Ascending aorta (tissue), 2 donors: ENCODE measurements around the gene IFITM10. TPM values are rescaled to one million over a fixed set of nuclear protein-coding genes. Genes with fewer than 3 reads are reported as not detected.

ENCODE experiments used
- DNase-seq, 2 donors: peaks; one replicate each; pipeline ENCODE4 v3.0.0-alpha.2; 2019; ENCODE audit warnings: low spot score in 2 of 2
- H3K27ac ChIP-seq, 2 donors: fragments of 200-600 bp; sonication (generic); one replicate each; pipeline ENCODE4 v1.5.1; 2016 to 2017; ENCODE audit warnings: mild to moderate bottlenecking in 1 of 2
- H3K27me3 ChIP-seq: fragments of 200-600 bp; sonication (generic); one replicate; pipeline ENCODE4 v1.5.1; 2017
- H3K36me3 ChIP-seq, 2 donors: fragments of 200-600 bp; sonication (generic); one replicate each; pipeline ENCODE4 v1.5.1; 2016
- H3K4me1 ChIP-seq, 2 donors: fragments of 200-600 bp; sonication (generic); one replicate each; pipeline ENCODE4 v1.5.1; 2016 to 2017; ENCODE audit warnings: mild to moderate bottlenecking in 1 of 2
- H3K4me3 ChIP-seq, 2 donors: fragments of 200-600 bp; sonication (generic); one replicate each; pipeline ENCODE4 v1.5.1; 2016 to 2017; ENCODE audit warnings: mild to moderate bottlenecking in 1 of 2
- H3K9me3 ChIP-seq, 2 donors: fragments of 200-600 bp; sonication (generic); one replicate each; pipeline ENCODE4 v1.5.1; 2016
- intact Hi-C: fragments of 100-400 bp; cut with DNase I; formaldehyde crosslinking; loops from one replicate; pipeline ENCODE4 v1.15.1; 2023
- total RNA-seq: library from RNA; depleted of rRNA; stranded (reverse); fragments of >200 nt; gene quantifications from one replicate; pipeline ENCODE4 v1.1.0, GENCODE V29; 2016
- TF ChIP-seq, protein P1 (sequence below), 3 experiments: fragments of 200-600 bp in 2 of 3; fragments of 450-650 bp in 1 of 3; sonication (generic) in 2 of 3; IDR thresholded peaks; one replicate each; pipeline ENCODE4 v1.5.1; 2016 to 2019; ENCODE audit warnings: antibody characterized with exemption in 3 of 3, mild to moderate bottlenecking in 1 of 3, moderate library complexity in 1 of 3

The IFITM10 gene
- total RNA-seq, 1 donor from 2014 or later, result 2.9 TPM

DNA sequence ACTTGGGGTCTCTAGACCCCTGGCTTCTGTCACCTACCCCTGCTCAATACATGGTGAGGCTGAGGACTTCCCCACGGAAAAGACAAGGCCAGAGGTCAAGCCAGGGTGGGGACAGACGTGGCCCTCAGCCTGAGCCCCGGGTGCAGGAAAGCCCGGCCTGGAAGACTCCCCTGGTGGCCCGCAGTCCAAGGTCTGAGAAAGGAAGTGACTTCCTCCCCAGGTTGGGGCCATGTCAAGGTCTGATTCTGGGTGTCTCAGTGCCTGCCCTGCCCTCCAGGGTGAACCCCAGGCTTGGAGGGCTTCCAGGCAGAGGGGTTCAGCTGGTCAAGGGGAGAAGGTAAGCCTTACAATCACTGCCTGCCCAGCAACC lies 9.4 kb upstream of the IFITM10 start:
- Histone ChIP-seq H3K27ac (peak overlapping the region; percentile 83 to 94), H3K27me3 (no peaks in the 10 kb centered on the region), H3K4me1 (peaks cover 24 to 46% of the 10 kb centered on the region in 2 donors), H3K9me3 (no peaks in the 10 kb centered on the region), H3K36me3 (peaks cover 48 to 53% of the 10 kb centered on the region in 2 donors), H3K4me3 (peak overlapping the region in 1 of 2 donors; percentile 8)
- intact Hi-C loops, result loop anchor here (5.0 to 10.0 kb wide), 5 partner anchors 63 to 1125 kb away; partner anchors contain the start of genes CD81, CDKN1C, DUSP8 and KRTAP5-6
- TF ChIP-seq, protein P1, sequence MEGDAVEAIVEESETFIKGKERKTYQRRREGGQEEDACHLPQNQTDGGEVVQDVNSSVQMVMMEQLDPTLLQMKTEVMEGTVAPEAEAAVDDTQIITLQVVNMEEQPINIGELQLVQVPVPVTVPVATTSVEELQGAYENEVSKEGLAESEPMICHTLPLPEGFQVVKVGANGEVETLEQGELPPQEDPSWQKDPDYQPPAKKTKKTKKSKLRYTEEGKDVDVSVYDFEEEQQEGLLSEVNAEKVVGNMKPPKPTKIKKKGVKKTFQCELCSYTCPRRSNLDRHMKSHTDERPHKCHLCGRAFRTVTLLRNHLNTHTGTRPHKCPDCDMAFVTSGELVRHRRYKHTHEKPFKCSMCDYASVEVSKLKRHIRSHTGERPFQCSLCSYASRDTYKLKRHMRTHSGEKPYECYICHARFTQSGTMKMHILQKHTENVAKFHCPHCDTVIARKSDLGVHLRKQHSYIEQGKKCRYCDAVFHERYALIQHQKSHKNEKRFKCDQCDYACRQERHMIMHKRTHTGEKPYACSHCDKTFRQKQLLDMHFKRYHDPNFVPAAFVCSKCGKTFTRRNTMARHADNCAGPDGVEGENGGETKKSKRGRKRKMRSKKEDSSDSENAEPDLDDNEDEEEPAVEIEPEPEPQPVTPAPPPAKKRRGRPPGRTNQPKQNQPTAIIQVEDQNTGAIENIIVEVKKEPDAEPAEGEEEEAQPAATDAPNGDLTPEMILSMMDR (IDR thresholded peaks at IDR 0.05), result no peak
- DNase-seq, result no peak

DNA sequence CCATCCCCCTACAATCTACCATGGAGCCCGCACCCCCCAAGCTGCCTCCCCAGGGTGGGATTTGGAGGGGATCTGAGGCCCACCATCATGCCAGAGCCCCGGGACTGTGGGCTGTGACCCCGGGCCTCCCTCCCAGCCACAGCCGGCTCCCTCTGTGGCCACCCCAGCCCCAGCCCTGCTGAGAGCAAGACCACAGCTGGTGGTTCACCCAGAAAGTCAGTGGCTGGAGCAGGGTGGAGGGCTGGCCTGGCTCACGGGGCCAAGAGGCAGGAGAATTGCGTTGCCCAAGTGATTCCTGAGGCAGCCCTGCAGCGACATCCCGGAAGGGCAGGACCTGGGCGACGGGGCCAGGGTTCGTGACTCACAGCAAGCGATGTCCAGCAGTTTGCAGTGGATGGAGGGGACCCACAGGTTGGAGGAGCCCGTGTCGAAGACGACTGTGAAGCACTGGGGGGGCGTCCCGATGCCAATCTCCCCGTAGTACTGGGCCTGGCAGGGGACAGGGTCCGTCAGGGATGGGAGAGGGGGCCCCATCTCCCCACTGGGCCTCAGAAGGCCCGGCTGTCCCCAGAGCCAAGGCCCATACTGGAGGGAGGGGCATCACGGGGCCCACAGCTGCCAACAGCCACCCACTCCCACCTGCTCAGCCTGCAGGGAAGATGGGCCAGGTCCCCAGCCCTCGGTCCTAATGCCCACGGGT lies 8.9 kb upstream of the IFITM10 start:
- TF ChIP-seq, protein P1 (IDR thresholded peaks at IDR 0.05), result no peak
- Histone ChIP-seq H3K27ac (peak overlapping the region; percentile 83 to 94), H3K27me3 (no peaks in the 10 kb centered on the region), H3K4me3 (peak overlapping the region in 1 of 2 donors; percentile 8), H3K4me1 (peaks cover 24 to 41% of the 10 kb centered on the region in 2 donors), H3K36me3 (peaks cover 52 to 59% of the 10 kb centered on the region in 2 donors), H3K9me3 (no peaks in the 10 kb centered on the region)
- no peak for DNase-seq
- intact Hi-C loops, result no loop called here

DNA sequence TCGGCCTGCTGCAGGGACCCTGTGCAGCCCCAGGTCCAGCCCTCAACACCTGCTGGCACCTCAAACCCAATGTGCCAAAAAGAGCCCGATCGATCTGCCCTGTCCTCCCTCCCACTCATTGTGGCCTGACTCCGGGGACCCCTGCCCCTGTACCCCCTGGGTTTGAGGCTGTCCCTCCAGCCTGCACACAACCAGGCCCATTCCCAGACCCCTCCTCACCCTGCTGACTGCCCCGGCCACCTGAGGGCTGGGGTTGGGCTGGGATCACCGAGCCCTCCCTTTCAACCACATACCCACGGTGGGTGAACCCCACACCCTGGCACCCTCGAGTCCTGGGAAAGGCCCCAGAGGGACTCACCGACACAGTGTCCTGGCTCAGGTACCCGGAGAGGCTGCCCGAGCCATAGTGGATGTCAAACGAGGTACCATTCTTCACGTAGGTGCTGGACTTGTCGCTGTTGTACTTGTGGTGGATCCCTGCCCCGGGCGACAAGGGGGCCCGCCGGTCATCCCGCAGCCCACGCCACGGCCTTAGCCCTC lies 8.3 kb upstream of the IFITM10 start:
- TF ChIP-seq, protein P1 (IDR thresholded peaks at IDR 0.05), result no peak
- peak overlapping the region; percentile 83 to 94 for H3K27ac ChIP-seq

DNA sequence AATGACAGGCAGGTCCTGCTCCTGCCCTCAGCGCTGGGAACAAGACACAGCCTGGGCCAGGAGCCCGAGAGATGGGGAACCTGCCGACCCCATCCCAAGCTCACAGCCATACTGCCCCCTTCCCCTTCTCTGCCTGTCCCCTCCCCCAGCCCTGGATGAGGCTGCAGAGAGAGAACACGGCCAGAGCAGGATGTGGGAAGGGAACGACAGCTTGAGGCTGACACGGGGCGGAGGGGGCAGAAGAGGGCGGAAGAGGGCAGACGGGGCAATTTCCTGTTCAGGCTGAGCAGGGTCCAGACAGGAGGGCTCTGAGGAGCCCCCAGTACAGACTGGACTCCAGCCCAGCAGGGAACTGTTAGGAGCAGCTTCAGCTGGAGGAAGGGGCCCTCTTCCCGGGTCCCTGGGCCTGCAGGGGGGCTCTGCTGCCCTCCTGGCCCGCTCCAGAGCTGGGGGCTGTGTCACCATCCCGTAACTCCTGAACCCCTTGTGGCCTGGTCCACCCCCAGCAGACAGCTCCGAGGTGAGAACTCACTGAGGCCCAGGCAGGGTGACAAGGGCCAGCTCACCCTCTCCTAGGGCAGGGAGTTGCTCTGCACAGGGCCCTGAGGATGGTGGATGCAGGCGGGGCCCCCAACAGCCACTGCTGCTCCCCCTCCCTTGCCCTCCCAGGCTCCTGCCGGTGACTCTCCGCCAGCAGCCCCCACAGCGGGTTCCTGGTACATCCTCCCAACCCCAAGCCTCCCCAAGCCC lies 7.6 kb upstream of the IFITM10 start:
- Histone ChIP-seq H3K27ac (peak overlapping the region; percentile 83 to 94), H3K4me3 (peak overlapping the region in 1 of 2 donors; percentile 7), H3K4me1 (peaks cover 22 to 40% of the 10 kb centered on the region in 2 donors), H3K27me3 (no peaks in the 10 kb centered on the region), H3K9me3 (no peaks in the 10 kb centered on the region), H3K36me3 (peaks cover 65 to 71% of the 10 kb centered on the region in 2 donors)
- DNase-seq, result no peak
- intact Hi-C loops, result no loop called here
- TF ChIP-seq, protein P1 (IDR thresholded peaks at IDR 0.05), result no peak

More for the DNA sequence above, 8.3 kb upstream of the IFITM10 start:
- no peaks in the 10 kb centered on the region for H3K27me3 ChIP-seq
- no peak overlapping the region for H3K4me3 ChIP-seq
- H3K9me3 ChIP-seq, result no peaks in the 10 kb centered on the region
- H3K4me1 ChIP-seq, result peaks cover 22 to 40% of the 10 kb centered on the region in 2 donors
- DNase-seq, result no peak
- peaks cover 58 to 65% of the 10 kb centered on the region in 2 donors for H3K36me3 ChIP-seq
- intact Hi-C loops, result no loop called here

DNA sequence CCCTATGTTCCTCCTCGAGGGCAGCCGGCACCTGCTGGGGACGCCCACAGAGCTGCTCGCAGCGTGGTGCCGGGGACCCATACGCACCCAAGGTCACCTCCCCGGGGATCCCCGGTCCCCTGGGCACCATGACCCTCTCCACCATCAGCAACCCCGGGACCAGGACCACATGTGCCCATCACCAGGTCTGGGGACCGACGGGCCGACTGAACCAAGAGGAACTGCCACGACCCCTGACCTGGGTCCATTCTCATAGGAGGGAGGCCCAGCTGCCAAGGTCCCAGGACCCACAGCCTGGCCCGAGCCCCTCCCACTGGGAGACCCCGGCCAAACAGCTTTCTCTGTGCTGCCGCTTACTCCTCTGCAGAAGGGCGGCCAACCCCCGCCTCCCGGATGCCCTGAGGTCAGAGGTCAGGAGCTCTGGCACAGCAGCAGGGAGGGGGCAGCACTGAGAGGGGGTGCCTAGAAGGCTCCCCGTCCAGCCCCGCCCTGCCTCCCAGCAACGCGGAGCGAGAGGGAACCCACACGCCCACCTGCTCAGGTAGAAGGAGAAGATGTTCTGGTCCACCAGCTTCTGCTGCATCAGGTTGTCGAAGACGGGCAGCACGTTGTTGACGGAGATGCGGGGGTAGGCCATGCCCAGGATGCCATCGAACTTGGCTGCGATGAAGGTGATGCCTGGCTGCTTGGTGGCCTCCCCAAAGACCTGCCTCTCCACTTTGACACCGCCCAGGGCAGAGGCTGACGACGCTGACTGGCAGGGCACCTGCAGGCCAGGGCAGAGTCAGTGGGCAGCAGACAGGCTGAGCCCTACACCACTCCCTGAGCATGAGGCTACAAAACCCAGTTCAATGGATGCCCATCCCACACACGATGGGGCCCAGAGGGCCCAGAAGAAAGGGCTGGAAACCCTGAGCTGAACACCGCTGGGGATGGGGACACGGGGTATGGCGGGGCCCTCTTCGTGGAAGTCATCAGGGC lies 6.7 kb upstream of the IFITM10 start:
- Histone ChIP-seq H3K9me3 (no peaks in the 10 kb centered on the region), H3K27me3 (no peaks in the 10 kb centered on the region), H3K36me3 (peaks cover 70 to 78% of the 10 kb centered on the region in 2 donors), H3K4me3 (no peak overlapping the region), H3K4me1 (peaks cover 19 to 31% of the 10 kb centered on the region in 2 donors), H3K27ac (peak overlapping the region; percentile 83 to 94)
- intact Hi-C loops, result no loop called here
- DNase-seq, result no peak
- TF ChIP-seq, protein P1 (IDR thresholded peaks at IDR 0.05), result no peak
